ENCODE results near the gene ZIC1.

DNA sequence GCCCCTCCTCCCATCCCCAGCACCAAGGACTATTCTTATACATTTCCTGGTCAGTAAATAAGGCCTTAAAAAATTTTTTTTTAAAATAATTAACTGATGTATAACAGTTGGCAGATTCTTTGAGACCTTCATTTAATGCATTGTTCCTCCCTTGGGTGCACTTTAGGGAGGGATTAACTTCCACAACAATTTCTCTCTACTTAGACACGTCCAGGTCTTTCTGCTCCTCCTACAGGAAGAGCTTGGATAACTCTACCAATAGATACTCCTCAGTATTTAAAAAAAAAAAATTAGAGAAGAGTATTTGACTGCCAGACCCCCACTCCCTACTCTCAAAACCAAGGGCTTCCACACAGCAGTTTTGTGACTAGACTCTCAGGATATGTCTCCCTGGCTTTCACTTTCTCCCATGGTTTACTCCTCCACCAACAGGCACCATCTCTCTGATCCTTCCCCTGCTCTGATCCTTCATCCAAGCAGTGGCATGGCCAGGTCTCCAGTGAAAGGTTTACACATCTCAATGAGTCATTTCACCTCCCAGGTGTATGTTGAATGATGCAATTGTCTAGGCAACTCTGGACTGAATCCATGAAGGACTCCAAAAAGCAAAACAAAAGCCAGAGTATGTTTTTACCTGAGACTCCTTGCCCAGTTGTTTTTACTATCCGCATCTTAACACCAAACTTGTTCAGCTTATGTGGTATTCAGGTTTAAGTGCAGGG, 10.2 kb upstream of the ZIC1 start:
- TF ChIP-seq, protein P1, sequence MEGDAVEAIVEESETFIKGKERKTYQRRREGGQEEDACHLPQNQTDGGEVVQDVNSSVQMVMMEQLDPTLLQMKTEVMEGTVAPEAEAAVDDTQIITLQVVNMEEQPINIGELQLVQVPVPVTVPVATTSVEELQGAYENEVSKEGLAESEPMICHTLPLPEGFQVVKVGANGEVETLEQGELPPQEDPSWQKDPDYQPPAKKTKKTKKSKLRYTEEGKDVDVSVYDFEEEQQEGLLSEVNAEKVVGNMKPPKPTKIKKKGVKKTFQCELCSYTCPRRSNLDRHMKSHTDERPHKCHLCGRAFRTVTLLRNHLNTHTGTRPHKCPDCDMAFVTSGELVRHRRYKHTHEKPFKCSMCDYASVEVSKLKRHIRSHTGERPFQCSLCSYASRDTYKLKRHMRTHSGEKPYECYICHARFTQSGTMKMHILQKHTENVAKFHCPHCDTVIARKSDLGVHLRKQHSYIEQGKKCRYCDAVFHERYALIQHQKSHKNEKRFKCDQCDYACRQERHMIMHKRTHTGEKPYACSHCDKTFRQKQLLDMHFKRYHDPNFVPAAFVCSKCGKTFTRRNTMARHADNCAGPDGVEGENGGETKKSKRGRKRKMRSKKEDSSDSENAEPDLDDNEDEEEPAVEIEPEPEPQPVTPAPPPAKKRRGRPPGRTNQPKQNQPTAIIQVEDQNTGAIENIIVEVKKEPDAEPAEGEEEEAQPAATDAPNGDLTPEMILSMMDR (IDR thresholded peaks at IDR 0.05): no peak
- no peak for TF ChIP-seq POLR2A (IDR thresholded peaks at IDR 0.05)
- no peak for TF ChIP-seq EP300 (IDR thresholded peaks at IDR 0.05)
